ENCODE data around the gene PHGDH.
"Not testable (repeated sequence)": the region's sequence is repeated elsewhere in the genome, so short reads cannot be mapped to it uniquely, and the experiment has no call there.

PHGDH gene

GRCh38 chr1:119779869-119780356 lies 68.2 kb downstream of the PHGDH start:
- H3K9me3 Mint-ChIP-seq = no peaks in the 10 kb centered on the region
- H3K36me3 Mint-ChIP-seq = no peaks in the 10 kb centered on the region
- no peak overlapping the region for H3K27ac Mint-ChIP-seq

GRCh38 chr1:119781434-119782210 lies 69.9 kb downstream of the PHGDH start:
- no peaks in the 10 kb centered on the region for H3K9me3 Mint-ChIP-seq
- no peaks in the 10 kb centered on the region for H3K4me1 Mint-ChIP-seq
- H3K4me3 Mint-ChIP-seq = no peak overlapping the region
- H3K27ac Mint-ChIP-seq = no peak overlapping the region
- ATAC-seq = no peak
- peaks cover 28% of the 10 kb centered on the region for H3K27me3 Mint-ChIP-seq
- H3K36me3 Mint-ChIP-seq = no peaks in the 10 kb centered on the region

More at GRCh38 chr1:119779869-119780356, 68.2 kb downstream of the PHGDH start:
- Mint-ChIP-seq H3K4me3 (no peak overlapping the region), H3K4me1 (no peaks in the 10 kb centered on the region), H3K27me3 (peaks cover 40% of the 10 kb centered on the region)
- no peak for ATAC-seq

DNA sequence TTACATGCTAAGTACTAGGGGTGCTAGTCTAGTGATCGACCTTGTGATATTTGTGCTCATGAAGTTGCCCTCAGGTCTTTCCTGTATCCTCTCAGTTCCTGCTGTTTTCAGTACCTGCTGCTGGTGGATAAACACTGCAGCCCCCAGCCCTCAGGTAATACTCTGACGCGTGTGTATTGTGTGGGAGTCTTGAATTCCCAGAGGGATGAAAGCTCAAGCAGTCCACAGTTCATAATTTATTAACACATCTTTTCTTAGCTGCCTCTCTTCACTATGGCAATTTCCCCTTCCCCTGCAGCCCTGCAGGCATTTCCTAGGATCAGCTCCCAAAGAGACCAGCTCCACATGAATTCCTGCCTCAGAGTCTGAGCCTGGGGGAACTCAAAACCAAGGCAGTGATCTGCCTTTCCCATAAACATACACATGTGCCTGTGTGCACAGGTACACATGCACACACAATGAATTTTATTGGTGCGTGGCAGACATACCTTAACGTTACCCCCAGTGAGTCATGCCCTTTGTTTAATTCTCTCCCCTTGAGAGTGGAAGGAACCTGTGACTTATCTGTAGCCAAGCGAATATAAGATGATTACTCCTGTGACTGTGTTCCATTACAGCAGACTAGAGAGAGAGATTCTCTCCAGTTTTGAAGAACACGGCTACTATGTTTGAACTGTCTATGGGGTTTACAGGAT lies 71.0 kb downstream of the PHGDH start:
- peak; percentile 38 for ATAC-seq
- no peak overlapping the region for H3K27ac Mint-ChIP-seq
- H3K4me1 Mint-ChIP-seq = no peaks in the 10 kb centered on the region
- H3K27me3 Mint-ChIP-seq = peaks cover 21% of the 10 kb centered on the region
- H3K4me3 Mint-ChIP-seq = no peak overlapping the region
- H3K36me3 Mint-ChIP-seq = no peaks in the 10 kb centered on the region
- no peaks in the 10 kb centered on the region for H3K9me3 Mint-ChIP-seq

DNA sequence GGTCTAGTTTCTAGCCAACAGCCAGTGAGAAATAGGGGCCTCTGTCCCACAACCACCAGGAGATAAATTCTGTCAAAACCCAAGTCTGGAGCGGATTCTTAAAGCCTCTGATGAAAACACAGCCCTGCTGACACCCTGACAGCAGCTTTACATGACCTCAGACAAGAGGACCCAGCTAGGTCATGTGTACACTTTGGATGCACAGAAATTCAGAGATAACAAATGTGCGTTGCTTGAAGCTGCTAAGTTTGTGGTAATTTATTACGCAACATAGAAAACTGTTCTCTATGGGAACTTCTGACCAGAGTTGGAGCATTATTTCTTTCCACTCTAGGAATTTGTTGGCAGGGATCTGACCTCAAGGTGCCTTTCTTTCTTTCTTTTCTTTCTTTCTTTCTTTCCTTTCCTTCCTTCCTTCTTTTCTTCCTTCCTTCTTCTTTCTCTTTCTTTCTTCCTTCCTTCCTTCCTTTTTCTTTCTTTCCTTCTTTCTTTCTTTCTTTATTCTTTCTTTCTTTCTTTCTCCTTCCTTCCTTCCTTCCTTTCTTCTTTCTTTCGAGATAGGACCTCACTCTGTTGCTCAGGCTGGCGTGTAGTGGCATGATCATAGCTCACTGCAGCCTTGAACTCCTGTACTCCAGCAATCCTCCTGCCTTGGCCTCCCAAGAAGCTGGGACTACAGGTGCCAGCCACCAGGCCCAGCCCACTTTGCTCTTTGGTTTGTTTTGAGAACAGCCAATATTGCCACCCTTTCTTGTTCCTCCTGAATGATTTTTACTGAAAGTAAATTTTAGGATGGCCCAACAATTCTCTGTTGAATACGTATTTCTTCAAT lies 71.8 kb downstream of the PHGDH start:
- Mint-ChIP-seq H3K9me3 (no peaks in the 10 kb centered on the region), H3K4me3 (no peak overlapping the region), H3K27ac (no peak overlapping the region), H3K36me3 (no peaks in the 10 kb centered on the region), H3K27me3 (peaks cover 17% of the 10 kb centered on the region), H3K4me1 (no peaks in the 10 kb centered on the region)
- no peak for ATAC-seq

- peaks cover 22% of the 10 kb centered on the region for H3K27me3 Mint-ChIP-seq
- no peaks in the 10 kb centered on the region for H3K4me1 Mint-ChIP-seq
- ATAC-seq = no peak
- no peak overlapping the region for H3K4me3 Mint-ChIP-seq
- no peaks in the 10 kb centered on the region for H3K9me3 Mint-ChIP-seq
- H3K27ac Mint-ChIP-seq = no peak overlapping the region
- no peaks in the 10 kb centered on the region for H3K36me3 Mint-ChIP-seq
These were observed 72.6 kb downstream of the PHGDH start for GRCh38 chr1:119784191-119784781.

GRCh38 chr1:119786046-119786445 lies 74.3 kb downstream of the PHGDH start:
- H3K36me3 Mint-ChIP-seq, H3K9me3 Mint-ChIP-seq, H3K4me3 Mint-ChIP-seq, H3K4me1 Mint-ChIP-seq, ATAC-seq: not testable (repeated sequence)
- peak overlapping the region; percentile 10 for H3K27ac Mint-ChIP-seq
- H3K27me3 Mint-ChIP-seq = peaks cover 39% of the 10 kb centered on the region

GRCh38 chr1:119786473-119787050 lies 74.8 kb downstream of the PHGDH start:
- H3K9me3 Mint-ChIP-seq, ATAC-seq, H3K4me3 Mint-ChIP-seq, H3K36me3 Mint-ChIP-seq, H3K4me1 Mint-ChIP-seq: not testable (repeated sequence)
- peak overlapping the region; percentile 10 for H3K27ac Mint-ChIP-seq
- H3K27me3 Mint-ChIP-seq = peaks cover 44% of the 10 kb centered on the region

GRCh38 chr1:119787776-119788175 lies 76.0 kb downstream of the PHGDH start:
- Mint-ChIP-seq H3K27me3 (peaks cover 54% of the 10 kb centered on the region), H3K36me3 (no peaks in the 10 kb centered on the region), H3K4me1 (no peaks in the 10 kb centered on the region), H3K9me3 (no peaks in the 10 kb centered on the region), H3K4me3 (no peak overlapping the region), H3K27ac (no peak overlapping the region)
- ATAC-seq = no peak

GRCh38 chr1:119790451-119791198 lies 78.9 kb downstream of the PHGDH start:
- ATAC-seq = no peak
- H3K27me3 Mint-ChIP-seq = peaks cover 43% of the 10 kb centered on the region
- no peak overlapping the region for H3K27ac Mint-ChIP-seq
- H3K4me3 Mint-ChIP-seq = no peak overlapping the region
- H3K9me3 Mint-ChIP-seq = no peaks in the 10 kb centered on the region
- H3K36me3 Mint-ChIP-seq = no peaks in the 10 kb centered on the region
- H3K4me1 Mint-ChIP-seq = no peaks in the 10 kb centered on the region

- Mint-ChIP-seq H3K4me1 (no peaks in the 10 kb centered on the region), H3K9me3 (no peaks in the 10 kb centered on the region), H3K27me3 (peaks cover 43% of the 10 kb centered on the region), H3K4me3 (no peak overlapping the region), H3K36me3 (no peaks in the 10 kb centered on the region), H3K27ac (no peak overlapping the region)
- ATAC-seq = no peak
These were observed 79.6 kb downstream of the PHGDH start for GRCh38 chr1:119791377-119791776.

All from stimulated activated memory B cell treated with anti-CD40 and anti-IgM and Interleukin-4, amounts not matched to agents 10 μg/mL and 1 μg/mL and 100 μg/mL, for 72 hours (primary cell).